HEK293 (cell line): ENCODE measurements around the gene DNAJC10.

Experiments
- CTCF ChIA-PET: fragments of 350-600 bp; formaldehyde crosslinking; extraction: SDS; loops from one replicate; lab custom pipeline; 2021; ENCODE audit warnings: antibody characterized with exemption; lab: Yijun Ruan, JAX
- POLR2A ChIA-PET: fragments of 300-600 bp; formaldehyde crosslinking; extraction: SDS; loops from one replicate; lab custom pipeline; 2020; ENCODE audit warnings: antibody characterized with exemption, inconsistent platforms; lab: Yijun Ruan, JAX
- H3K27ac ChIP-seq: fragments of 200-500 bp; sonication (Bioruptor generic); 2 replicates; pipeline ENCODE4 v1.5.1; 2014; ENCODE audit warnings: low read depth, low read length, control low read depth, inconsistent platforms; ENCODE audit errors: extremely low read depth
- H3K36me3 ChIP-seq, 2 experiments: fragments of 200-500 bp in 1 of 2; sonication (Bioruptor generic) in 1 of 2; 1 replicate in 1 of 2; 2 replicates in 1 of 2; pipeline ENCODE4 v1.5.1; 2014 to 2017; ENCODE audit warnings: inconsistent platforms in 2 of 2, low read length in 2 of 2; ENCODE audit not compliant: control insufficient read depth in 2 of 2, insufficient read depth in 1 of 2
- H3K4me1 ChIP-seq: fragments of 200-500 bp; sonication (Bioruptor generic); 2 replicates; pipeline ENCODE4 v1.5.1; 2014; ENCODE audit warnings: mild to moderate bottlenecking, low read length, inconsistent platforms; ENCODE audit not compliant: control insufficient read depth, insufficient read depth
- H3K4me3 ChIP-seq: 2 replicates; pipeline ENCODE4 v1.5.1; 2011; ENCODE audit warnings: low read depth, mild to moderate bottlenecking, control low read depth, low read length, moderate library complexity
- H3K9me3 ChIP-seq: fragments of 200-500 bp; sonication (Bioruptor generic); 2 replicates; pipeline ENCODE4 v1.5.1; 2014; ENCODE audit warnings: low read depth, low read length, inconsistent platforms; ENCODE audit not compliant: control insufficient read depth, insufficient read depth
- OVOL3 ChIP-seq: fragments of 450-650 bp; formaldehyde crosslinking; IDR thresholded peaks from 2 replicates; pipeline ENCODE4 v1.5.1; 2016; ENCODE audit warnings: missing biosample characterization, missing genetic modification characterization
- PRDM1 ChIP-seq: fragments of 450-650 bp; formaldehyde crosslinking; IDR thresholded peaks from 2 replicates; pipeline ENCODE4; 2016; ENCODE audit warnings: missing biosample characterization, missing genetic modification characterization
- SCRT2 ChIP-seq: fragments of 450-650 bp; formaldehyde crosslinking; IDR thresholded peaks from 2 replicates; pipeline ENCODE4 v1.5.1; 2016; ENCODE audit warnings: missing biosample characterization, missing genetic modification characterization
- ZFP3 ChIP-seq: fragments of 450-650 bp; formaldehyde crosslinking; IDR thresholded peaks from 2 replicates; pipeline ENCODE4 v1.5.1; 2016; ENCODE audit warnings: low read depth, missing biosample characterization, missing genetic modification characterization
- ZNF133 ChIP-seq: fragments of 450-650 bp; formaldehyde crosslinking; IDR thresholded peaks from 2 replicates; pipeline ENCODE4 v1.5.1; 2016; ENCODE audit warnings: missing biosample characterization, missing genetic modification characterization
- ZNF2 ChIP-seq: fragments of 450-650 bp; formaldehyde crosslinking; IDR thresholded peaks from 2 replicates; pipeline ENCODE4 v1.5.1; 2016; ENCODE audit warnings: missing biosample characterization, missing genetic modification characterization
- ZNF350 ChIP-seq: fragments of 450-650 bp; formaldehyde crosslinking; IDR thresholded peaks from 2 replicates; pipeline ENCODE4 v1.5.0; 2017; ENCODE audit warnings: missing biosample characterization, mild to moderate bottlenecking, missing genetic modification characterization
- ZNF473 ChIP-seq: fragments of 450-650 bp; formaldehyde crosslinking; IDR thresholded peaks from 2 replicates; pipeline ENCODE4 v1.5.1; 2017; ENCODE audit warnings: missing biosample characterization, missing genetic modification characterization
- ZNF585B ChIP-seq: fragments of 450-650 bp; formaldehyde crosslinking; IDR thresholded peaks from 2 replicates; pipeline ENCODE4 v1.5.1; 2016; ENCODE audit warnings: missing biosample characterization, missing genetic modification characterization
- ZNF629 ChIP-seq: fragments of 450-650 bp; formaldehyde crosslinking; IDR thresholded peaks from 2 replicates; pipeline ENCODE4 v1.5.1; 2017; ENCODE audit warnings: missing biosample characterization, missing genetic modification characterization
- ZNF785 ChIP-seq: fragments of 450-650 bp; formaldehyde crosslinking; IDR thresholded peaks from 2 replicates; pipeline ENCODE4 v1.5.1; 2016; ENCODE audit warnings: missing biosample characterization, missing genetic modification characterization
- ZNF830 ChIP-seq: fragments of 450-650 bp; IDR thresholded peaks from 2 replicates; pipeline ENCODE4 v1.5.0; 2018; ENCODE audit warnings: missing biosample characterization, missing genetic modification characterization, low read depth, mild to moderate bottlenecking, moderate library complexity
- TF ChIP-seq, protein P1 (sequence below): fragments of 450-650 bp; IDR thresholded peaks from 2 replicates; pipeline ENCODE4 v1.5.1; 2018; ENCODE audit warnings: missing biosample characterization, mild to moderate bottlenecking, missing genetic modification characterization
- TF ChIP-seq, protein P2 (sequence below): fragments of 450-650 bp; formaldehyde crosslinking; IDR thresholded peaks from 2 replicates; pipeline ENCODE4 v1.5.1; 2016; ENCODE audit warnings: missing biosample characterization, missing genetic modification characterization
- TF ChIP-seq, protein P3 (sequence below): fragments of 450-650 bp; formaldehyde crosslinking; IDR thresholded peaks from 2 replicates; pipeline ENCODE4 v1.5.1; 2016; ENCODE audit warnings: missing biosample characterization, missing genetic modification characterization
- TF ChIP-seq, protein P4 (sequence below): fragments of 450-650 bp; formaldehyde crosslinking; IDR thresholded peaks from 2 replicates; pipeline ENCODE4 v1.5.1; 2016; ENCODE audit warnings: missing biosample characterization, missing genetic modification characterization, borderline replicate concordance
- TF ChIP-seq, protein P5 (sequence below): fragments of 450-650 bp; formaldehyde crosslinking; IDR thresholded peaks from 2 replicates; pipeline ENCODE4 v1.5.1; 2016; ENCODE audit warnings: missing biosample characterization, missing genetic modification characterization

The DNAJC10 gene

DNA sequence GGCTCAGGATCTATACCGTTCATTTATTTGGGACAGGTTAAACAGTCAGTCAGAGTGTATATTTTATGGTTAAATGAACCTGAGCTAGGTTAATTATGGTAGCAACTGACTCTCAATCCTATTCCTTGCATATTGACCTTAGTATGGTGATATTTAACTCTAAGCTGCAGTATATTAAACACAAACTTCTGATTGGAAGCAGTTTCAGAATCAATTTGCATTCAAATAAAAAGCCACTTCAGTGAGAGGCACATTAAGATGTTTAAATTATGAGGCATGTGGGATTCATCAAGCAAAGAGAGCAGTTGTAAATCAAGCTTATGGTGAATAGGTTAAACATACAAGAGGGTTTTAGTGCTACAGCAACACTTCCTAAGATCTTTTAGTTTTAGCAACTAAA lies 110.0 kb downstream of the DNAJC10 start (continued):
- TF ChIP-seq, protein P1, sequence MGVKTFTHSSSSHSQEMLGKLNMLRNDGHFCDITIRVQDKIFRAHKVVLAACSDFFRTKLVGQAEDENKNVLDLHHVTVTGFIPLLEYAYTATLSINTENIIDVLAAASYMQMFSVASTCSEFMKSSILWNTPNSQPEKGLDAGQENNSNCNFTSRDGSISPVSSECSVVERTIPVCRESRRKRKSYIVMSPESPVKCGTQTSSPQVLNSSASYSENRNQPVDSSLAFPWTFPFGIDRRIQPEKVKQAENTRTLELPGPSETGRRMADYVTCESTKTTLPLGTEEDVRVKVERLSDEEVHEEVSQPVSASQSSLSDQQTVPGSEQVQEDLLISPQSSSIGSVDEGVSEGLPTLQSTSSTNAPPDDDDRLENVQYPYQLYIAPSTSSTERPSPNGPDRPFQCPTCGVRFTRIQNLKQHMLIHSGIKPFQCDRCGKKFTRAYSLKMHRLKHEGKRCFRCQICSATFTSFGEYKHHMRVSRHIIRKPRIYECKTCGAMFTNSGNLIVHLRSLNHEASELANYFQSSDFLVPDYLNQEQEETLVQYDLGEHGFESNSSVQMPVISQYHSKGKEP, result peak; percentile 74; the same call in 1 of the 2 replicates
- TF ChIP-seq ZNF785 (tag by site-specific recombination), result no peak
- TF ChIP-seq, protein P2, sequence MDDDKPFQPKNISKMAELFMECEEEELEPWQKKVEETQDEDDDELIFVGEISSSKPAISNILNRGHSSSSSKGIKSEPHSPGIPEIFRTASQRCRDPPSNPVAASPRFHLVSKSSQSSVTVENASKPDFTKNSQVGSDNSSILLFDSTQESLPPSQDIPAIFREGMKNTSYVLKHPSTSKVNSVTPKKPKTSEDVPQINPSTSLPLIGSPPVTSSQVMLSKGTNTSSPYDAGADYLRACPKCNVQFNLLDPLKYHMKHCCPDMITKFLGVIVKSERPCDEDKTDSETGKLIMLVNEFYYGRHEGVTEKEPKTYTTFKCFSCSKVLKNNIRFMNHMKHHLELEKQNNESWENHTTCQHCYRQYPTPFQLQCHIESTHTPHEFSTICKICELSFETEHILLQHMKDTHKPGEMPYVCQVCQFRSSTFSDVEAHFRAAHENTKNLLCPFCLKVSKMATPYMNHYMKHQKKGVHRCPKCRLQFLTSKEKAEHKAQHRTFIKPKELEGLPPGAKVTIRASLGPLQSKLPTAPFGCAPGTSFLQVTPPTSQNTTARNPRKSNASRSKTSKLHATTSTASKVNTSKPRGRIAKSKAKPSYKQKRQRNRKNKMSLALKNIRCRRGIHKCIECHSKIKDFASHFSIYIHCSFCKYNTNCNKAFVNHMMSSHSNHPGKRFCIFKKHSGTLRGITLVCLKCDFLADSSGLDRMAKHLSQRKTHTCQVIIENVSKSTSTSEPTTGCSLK (tag by site-specific recombination), result no peak
- TF ChIP-seq OVOL3 (tag by site-specific recombination), result peak; percentile 65
- TF ChIP-seq, protein P3, sequence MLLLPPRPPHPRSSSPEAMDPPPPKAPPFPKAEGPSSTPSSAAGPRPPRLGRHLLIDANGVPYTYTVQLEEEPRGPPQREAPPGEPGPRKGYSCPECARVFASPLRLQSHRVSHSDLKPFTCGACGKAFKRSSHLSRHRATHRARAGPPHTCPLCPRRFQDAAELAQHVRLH (tag by site-specific recombination), result peak; percentile 59; the same call in 1 of the 2 replicates
- TF ChIP-seq ZNF629, result 0 out of 2 replicates have a peak, but pooled peaks have one; percentile 26

DNA sequence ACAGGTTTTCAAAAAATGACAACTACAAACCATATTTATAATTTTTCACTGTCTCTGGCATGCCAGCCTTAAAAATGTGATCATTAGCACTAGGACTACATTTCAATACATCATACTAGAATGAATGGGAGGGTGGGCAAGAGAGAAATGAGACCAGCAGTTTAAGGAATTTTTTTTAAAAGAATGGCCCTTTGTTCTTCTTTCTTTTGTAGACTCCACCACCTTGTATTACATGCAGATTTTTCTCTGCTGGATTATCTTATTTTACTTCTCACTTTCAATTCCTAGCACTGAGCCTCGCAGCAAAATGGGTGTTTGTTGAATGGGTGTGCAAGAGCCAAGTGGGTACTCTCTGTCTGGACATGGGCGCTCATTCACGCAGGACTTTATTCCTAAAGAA lies 110.4 kb downstream of the DNAJC10 start:
- no peaks in the 10 kb centered on the region for H3K9me3 ChIP-seq
- ChIA-PET CTCF (interaction anchor here (0.6 kb wide), 1 partner anchor 232 kb away, joined by 3 read pairs; no protein-coding TSS in a partner anchor), POLR2A (no interaction called here)
- 0 out of 2 replicates have a peak overlapping the region, but pooled peaks have one; percentile 28 for H3K27ac ChIP-seq
- H3K4me1 ChIP-seq, result peaks cover 16% of the 10 kb centered on the region
- no peak overlapping the region for H3K4me3 ChIP-seq
- TF ChIP-seq SCRT2, result no peak
- no peaks in the 10 kb centered on the region for H3K36me3 ChIP-seq

DNA sequence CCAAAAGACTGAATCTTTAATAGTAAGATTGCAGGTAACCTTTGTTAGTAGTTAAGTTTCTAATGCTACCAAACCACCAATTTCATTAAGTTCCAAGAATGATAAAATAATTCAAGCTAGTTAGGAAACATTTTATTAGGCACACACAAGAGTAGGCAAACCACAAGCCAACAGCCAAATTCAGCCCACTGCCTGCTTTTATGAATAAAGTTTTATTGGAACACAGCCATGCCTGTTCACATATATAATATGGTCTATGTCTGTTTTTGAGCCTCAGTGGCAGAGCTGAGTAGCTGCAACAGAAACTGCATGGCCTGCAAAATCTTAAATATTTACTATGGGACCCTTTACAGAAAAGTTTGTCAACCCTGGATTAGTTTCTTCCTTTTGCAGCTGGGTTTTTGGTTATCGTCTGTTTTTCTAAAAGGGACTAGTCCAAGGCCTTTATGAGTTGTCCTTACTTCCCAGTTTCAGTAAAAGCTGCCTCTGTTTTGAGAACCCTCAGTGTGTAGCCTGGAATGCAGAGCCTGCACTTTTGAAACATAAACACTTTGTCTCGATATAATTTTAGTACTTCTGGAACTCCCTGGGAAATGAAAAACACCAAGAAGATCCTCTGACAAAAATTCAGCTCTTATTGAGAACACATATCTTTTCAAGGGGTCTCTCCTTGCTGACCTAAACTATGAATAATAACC lies 111.3 kb downstream of the DNAJC10 start:
- ChIA-PET POLR2A (interaction anchor here (0.7 kb wide), 1 partner anchor 9 kb away, joined by 3 read pairs; no protein-coding TSS in a partner anchor), CTCF (interaction anchor here (0.6 to 0.7 kb wide), 3 partner anchors 10 to 231 kb away, joined by 3 to 4 read pairs (median 3); no protein-coding TSS in a partner anchor)
- no peak for TF ChIP-seq ZNF473
- no peak for TF ChIP-seq PRDM1 (tag by site-specific recombination)
- no peak for TF ChIP-seq ZNF585B (tag by site-specific recombination)
- TF ChIP-seq, protein P4, sequence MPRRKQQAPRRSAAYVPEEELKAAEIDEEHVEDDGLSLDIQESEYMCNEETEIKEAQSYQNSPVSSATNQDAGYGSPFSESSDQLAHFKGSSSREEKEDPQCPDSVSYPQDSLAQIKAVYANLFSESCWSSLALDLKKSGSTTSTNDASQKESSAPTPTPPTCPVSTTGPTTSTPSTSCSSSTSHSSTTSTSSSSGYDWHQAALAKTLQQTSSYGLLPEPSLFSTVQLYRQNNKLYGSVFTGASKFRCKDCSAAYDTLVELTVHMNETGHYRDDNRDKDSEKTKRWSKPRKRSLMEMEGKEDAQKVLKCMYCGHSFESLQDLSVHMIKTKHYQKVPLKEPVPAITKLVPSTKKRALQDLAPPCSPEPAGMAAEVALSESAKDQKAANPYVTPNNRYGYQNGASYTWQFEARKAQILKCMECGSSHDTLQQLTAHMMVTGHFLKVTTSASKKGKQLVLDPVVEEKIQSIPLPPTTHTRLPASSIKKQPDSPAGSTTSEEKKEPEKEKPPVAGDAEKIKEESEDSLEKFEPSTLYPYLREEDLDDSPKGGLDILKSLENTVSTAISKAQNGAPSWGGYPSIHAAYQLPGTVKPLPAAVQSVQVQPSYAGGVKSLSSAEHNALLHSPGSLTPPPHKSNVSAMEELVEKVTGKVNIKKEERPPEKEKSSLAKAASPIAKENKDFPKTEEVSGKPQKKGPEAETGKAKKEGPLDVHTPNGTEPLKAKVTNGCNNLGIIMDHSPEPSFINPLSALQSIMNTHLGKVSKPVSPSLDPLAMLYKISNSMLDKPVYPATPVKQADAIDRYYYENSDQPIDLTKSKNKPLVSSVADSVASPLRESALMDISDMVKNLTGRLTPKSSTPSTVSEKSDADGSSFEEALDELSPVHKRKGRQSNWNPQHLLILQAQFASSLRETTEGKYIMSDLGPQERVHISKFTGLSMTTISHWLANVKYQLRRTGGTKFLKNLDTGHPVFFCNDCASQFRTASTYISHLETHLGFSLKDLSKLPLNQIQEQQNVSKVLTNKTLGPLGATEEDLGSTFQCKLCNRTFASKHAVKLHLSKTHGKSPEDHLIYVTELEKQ (tag by site-specific recombination), result no peak
- TF ChIP-seq, protein P5, sequence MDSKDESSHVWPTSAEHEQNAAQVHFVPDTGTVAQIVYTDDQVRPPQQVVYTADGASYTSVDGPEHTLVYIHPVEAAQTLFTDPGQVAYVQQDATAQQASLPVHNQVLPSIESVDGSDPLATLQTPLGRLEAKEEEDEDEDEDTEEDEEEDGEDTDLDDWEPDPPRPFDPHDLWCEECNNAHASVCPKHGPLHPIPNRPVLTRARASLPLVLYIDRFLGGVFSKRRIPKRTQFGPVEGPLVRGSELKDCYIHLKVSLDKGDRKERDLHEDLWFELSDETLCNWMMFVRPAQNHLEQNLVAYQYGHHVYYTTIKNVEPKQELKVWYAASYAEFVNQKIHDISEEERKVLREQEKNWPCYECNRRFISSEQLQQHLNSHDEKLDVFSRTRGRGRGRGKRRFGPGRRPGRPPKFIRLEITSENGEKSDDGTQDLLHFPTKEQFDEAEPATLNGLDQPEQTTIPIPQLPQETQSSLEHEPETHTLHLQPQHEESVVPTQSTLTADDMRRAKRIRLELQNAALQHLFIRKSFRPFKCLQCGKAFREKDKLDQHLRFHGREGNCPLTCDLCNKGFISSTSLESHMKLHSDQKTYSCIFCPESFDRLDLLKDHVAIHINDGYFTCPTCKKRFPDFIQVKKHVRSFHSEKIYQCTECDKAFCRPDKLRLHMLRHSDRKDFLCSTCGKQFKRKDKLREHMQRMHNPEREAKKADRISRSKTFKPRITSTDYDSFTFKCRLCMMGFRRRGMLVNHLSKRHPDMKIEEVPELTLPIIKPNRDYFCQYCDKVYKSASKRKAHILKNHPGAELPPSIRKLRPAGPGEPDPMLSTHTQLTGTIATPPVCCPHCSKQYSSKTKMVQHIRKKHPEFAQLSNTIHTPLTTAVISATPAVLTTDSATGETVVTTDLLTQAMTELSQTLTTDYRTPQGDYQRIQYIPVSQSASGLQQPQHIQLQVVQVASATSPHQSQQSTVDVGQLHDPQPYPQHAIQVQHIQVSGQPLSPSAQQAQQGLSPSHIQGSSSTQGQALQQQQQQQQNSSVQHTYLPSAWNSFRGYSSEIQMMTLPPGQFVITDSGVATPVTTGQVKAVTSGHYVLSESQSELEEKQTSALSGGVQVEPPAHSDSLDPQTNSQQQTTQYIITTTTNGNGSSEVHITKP (tag by site-specific recombination), result no peak
- TF ChIP-seq ZNF830 (tag by site-specific recombination), result no peak
- TF ChIP-seq ZFP3 (tag by site-specific recombination), result no peak
- TF ChIP-seq, protein P3 (tag by site-specific recombination), result no peak
- TF ChIP-seq ZNF350 (tag by site-specific recombination), result no peak
- no peak for TF ChIP-seq ZNF2 (tag by site-specific recombination)
- no peak for TF ChIP-seq ZNF133 (tag by site-specific recombination)
- H3K27ac ChIP-seq, result no peak overlapping the region
- no peak overlapping the region for H3K4me3 ChIP-seq
- no peaks in the 10 kb centered on the region for H3K9me3 ChIP-seq
- no peaks in the 10 kb centered on the region for H3K36me3 ChIP-seq
- H3K4me1 ChIP-seq, result peaks cover 16% of the 10 kb centered on the region
